Cardiac muscle cell (in vitro differentiated cells and primary cell): ENCODE data around the gene MAPK12. TPM values are rescaled to one million over a fixed set of nuclear protein-coding genes. Genes with fewer than 3 reads are reported as not detected.

ENCODE experiments used
- DNase-seq, 2 donors: peaks; one replicate each; pipeline versions ENCODE4 v3.0.0 to v3.0.0-alpha.2; 2010 to 2017; ENCODE audit warnings: low read depth in 1 of 2, low spot score in 1 of 2
- H3K27ac ChIP-seq: fragments of 200-600 bp; sonication (generic); 2 replicates; pipeline ENCODE4 v1.5.1; 2016
- H3K27me3 ChIP-seq: fragments of 200-600 bp; sonication (generic); 2 replicates; pipeline ENCODE4 v1.6.0; 2016; ENCODE audit warnings: control low read depth
- H3K36me3 ChIP-seq: fragments of 200-600 bp; sonication (generic); 2 replicates; pipeline ENCODE4 v1.5.1; 2016; ENCODE audit warnings: control low read depth
- H3K4me1 ChIP-seq: fragments of 200-600 bp; sonication (generic); 2 replicates; pipeline ENCODE4 v1.8.1; 2017; ENCODE audit warnings: low read depth, mild to moderate bottlenecking, mixed run types
- H3K4me3 ChIP-seq: fragments of 200-600 bp; sonication (generic); 2 replicates; pipeline ENCODE4 v1.5.1; 2016; ENCODE audit warnings: mild to moderate bottlenecking
- H3K9me3 ChIP-seq: fragments of 200-600 bp; sonication (generic); 2 replicates; pipeline ENCODE4 v1.5.1; 2017; ENCODE audit warnings: low read depth, mild to moderate bottlenecking, control low read depth
- polyA plus RNA-seq: library from polyadenylated mRNA; unstranded; fragments of >200 nt; fragmentation: Nextera tagmentation; extraction: Ambion mirVana; gene quantifications from 2 replicates; pipeline ENCODE4 v1.2.1, GENCODE V29; 2016
- total RNA-seq: library from RNA; depleted of rRNA; stranded (reverse); fragments of >200 nt; gene quantifications from 2 replicates; pipeline ENCODE4 v1.2.3, GENCODE V29; 2016
- TF ChIP-seq, protein P1 (sequence below): IDR thresholded peaks from 2 replicates; pipeline ENCODE4 v1.5.1; 2012; ENCODE audit warnings: low read depth, mild to moderate bottlenecking, low read length

MAPK12 gene
- total and polyA plus RNA-seq, 2 experiments from 2014 or later, result 45.5 to 67.1 TPM

DNA sequence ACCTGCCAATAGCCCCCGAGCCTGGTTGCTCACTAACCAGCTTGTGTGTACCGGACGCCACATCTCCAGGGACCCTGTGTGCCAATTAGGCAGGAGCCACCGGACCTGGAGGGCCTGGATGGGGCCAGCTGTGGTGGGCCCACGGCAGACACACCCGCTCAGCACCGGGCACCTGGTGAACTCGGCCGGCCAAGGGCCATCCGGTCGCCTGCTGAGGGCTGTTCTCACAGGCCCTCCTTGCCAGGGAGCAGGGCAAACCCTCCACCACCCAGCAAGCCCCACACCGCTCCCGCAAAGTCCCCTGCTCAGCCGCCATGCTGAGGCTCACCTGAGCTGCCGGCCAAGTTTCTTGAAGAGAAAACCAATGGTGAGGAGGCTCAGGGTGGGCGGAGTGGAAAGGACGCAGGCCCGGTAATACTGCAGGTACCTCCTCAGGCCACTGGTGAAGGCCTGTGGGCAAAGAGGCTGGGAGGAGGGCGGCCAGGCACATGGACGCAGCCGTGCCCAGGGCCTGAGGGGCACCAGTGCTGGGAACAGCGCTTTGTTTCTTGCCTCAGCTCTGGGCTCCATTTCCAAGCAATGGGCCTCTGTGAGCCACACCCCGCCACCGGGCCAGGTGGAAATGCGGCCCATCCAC lies 33.8 kb downstream of the MAPK12 start:
- Histone ChIP-seq H3K36me3 (peaks cover 6% of the 10 kb centered on the region), H3K9me3 (no peaks in the 10 kb centered on the region), H3K27me3 (no peaks in the 10 kb centered on the region), H3K4me3 (no peak overlapping the region), H3K4me1 (no peaks in the 10 kb centered on the region), H3K27ac (no peak overlapping the region)
- TF ChIP-seq, protein P1, sequence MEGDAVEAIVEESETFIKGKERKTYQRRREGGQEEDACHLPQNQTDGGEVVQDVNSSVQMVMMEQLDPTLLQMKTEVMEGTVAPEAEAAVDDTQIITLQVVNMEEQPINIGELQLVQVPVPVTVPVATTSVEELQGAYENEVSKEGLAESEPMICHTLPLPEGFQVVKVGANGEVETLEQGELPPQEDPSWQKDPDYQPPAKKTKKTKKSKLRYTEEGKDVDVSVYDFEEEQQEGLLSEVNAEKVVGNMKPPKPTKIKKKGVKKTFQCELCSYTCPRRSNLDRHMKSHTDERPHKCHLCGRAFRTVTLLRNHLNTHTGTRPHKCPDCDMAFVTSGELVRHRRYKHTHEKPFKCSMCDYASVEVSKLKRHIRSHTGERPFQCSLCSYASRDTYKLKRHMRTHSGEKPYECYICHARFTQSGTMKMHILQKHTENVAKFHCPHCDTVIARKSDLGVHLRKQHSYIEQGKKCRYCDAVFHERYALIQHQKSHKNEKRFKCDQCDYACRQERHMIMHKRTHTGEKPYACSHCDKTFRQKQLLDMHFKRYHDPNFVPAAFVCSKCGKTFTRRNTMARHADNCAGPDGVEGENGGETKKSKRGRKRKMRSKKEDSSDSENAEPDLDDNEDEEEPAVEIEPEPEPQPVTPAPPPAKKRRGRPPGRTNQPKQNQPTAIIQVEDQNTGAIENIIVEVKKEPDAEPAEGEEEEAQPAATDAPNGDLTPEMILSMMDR, result no peak
- no peak for DNase-seq

DNA sequence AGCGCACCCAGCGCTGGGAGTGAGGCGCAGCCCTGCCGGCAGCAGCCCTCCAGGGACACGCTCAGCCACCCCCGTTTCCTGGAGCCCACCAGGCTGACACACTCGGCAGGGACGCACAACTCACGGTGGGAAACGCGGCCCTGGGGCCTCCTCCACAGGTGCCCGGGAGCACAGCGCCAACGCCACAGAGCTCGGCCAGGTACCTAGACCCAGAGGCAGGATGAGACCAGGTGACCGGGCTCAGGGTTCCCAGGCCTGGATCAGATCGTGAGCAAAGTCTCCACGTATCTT lies 34.7 kb downstream of the MAPK12 start:
- no peaks in the 10 kb centered on the region for H3K27me3 ChIP-seq
- H3K4me1 ChIP-seq, result no peaks in the 10 kb centered on the region
- DNase-seq, result no peak
- no peaks in the 10 kb centered on the region for H3K9me3 ChIP-seq
- TF ChIP-seq, protein P1, result no peak
- no peak overlapping the region for H3K27ac ChIP-seq
- H3K4me3 ChIP-seq, result no peak overlapping the region
- H3K36me3 ChIP-seq, result peaks cover 6% of the 10 kb centered on the region

DNA sequence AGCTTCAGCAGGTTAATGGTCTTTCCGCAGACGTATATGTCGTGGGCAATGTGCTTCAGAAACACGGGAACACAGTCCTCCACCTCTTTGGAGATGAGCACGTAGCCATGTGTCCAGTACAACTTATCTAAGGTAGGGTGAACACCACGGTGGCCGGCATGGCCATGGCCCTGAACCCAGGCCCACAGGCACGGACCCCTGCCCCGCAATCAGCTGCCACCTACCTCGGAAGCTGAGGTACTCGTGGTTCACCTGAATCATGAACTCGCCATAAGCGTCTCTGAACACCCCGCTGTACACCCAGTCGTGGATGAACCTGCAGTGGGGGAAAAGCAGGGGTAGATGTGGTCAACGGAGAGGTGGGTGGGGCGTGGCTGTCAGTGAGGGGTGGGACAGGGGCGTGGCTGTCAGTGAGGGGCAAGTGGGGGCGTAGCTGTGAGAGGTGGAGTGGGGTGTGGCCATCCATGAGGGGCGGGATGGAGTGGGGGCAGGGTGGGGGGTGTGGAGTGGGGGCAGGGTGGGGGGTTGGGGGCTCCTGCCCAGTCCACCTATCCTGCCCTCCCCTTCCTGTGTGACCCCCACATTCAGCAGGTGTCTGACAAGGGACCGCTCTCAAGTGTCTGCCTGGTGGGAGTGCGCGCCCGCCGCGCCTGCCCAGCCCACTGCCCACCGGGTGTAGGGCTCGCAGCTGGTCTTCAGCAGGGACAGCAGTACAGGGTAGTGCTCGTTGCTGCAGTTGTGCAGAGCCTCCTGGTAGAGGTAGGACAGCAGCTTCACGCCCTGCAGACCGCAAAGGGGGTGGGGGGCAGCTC lies 35.2 kb downstream of the MAPK12 start:
- H3K4me1 ChIP-seq, result no peaks in the 10 kb centered on the region
- H3K36me3 ChIP-seq, result peaks cover 11% of the 10 kb centered on the region

DNA sequence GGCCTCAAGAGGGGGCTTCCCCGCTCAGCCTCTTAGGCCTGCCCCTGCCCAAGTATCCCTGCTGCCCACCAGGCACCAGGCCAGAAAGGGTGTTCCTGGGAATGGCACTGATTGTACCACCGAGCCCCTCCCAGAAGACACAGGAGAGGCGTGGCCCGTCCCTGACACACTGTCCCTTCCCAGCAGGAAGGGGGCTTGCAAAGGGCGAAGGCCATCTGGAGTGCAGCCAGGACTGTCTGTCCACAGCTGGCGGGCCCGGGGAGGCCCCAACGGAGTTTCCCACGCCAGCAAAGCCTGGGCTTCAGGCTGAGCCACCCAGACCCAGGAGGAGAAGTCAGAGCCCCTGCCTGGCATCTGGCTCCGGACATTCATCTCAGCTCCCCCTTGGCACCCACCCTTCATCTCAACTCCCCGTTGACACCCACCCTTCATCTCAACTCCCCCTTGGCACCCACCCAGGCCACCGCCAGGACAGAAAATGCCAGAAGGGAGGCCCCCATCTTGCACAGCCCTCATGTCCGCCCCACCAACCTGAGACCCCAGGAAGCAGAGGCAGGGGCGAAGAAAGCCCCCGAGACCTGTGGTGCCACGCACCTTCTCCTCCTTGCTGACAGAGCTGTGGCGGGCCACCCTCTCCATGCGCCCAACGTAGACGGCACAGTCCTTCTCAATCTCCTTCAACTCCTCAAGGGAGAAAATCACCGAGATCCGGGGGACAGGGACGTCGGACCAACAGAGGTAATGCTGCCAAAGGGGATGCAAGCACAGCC lies 36.1 kb downstream of the MAPK12 start:
- DNase-seq, result no peak
- Histone ChIP-seq H3K4me3 (no peak overlapping the region), H3K27ac (no peak overlapping the region), H3K9me3 (no peaks in the 10 kb centered on the region), H3K4me1 (no peaks in the 10 kb centered on the region), H3K27me3 (no peaks in the 10 kb centered on the region), H3K36me3 (peaks cover 13% of the 10 kb centered on the region)
- TF ChIP-seq, protein P1, result no peak

More for the DNA sequence above, 35.2 kb downstream of the MAPK12 start:
- Histone ChIP-seq H3K9me3 (no peaks in the 10 kb centered on the region), H3K27ac (no peak overlapping the region), H3K4me3 (no peak overlapping the region), H3K27me3 (no peaks in the 10 kb centered on the region)
- DNase-seq, result no peak
- TF ChIP-seq, protein P1, result no peak

DNA sequence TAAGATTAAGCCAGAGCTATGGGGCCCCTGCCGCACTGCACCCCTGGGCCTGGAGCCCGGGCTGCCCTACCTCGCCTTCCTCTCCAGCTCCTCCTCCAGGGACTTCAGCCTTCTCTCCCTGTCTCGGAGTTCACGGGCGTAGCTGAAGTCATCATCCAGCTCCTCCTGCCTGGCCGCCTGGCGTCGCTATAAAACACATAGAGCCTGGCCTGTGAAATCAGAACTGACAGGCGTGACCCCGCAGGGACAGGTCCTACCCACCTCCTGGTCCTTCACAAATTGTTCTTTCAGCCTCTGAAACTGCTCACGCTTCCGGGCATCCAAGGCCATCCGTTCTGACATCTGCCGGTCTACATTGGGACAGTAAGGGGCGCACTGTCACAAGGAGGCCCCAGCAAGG lies 37.4 kb downstream of the MAPK12 start:
- Histone ChIP-seq H3K27me3 (no peaks in the 10 kb centered on the region), H3K9me3 (no peaks in the 10 kb centered on the region), H3K4me1 (no peaks in the 10 kb centered on the region), H3K4me3 (no peak overlapping the region), H3K27ac (no peak overlapping the region), H3K36me3 (peaks cover 13% of the 10 kb centered on the region)
- TF ChIP-seq, protein P1, result no peak
- DNase-seq, result no peak
